Stimulated activated CD4-positive, alpha-beta T cell treated with anti-CD3 and anti-CD28 coated beads, Interleukin-12 subunit alpha, Interleukin-12 subunit beta, amount 100 ng/mL, for 24 hours (primary cell): Measurements from ENCODE around the gene HEXB.

Source experiments
- DNase-seq, 2 experiments: peaks; one replicate each; pipeline ENCODE4 v3.0.0-alpha.2; 2020; ENCODE audit warnings: low read depth in 2 of 2

The HEXB gene

DNA sequence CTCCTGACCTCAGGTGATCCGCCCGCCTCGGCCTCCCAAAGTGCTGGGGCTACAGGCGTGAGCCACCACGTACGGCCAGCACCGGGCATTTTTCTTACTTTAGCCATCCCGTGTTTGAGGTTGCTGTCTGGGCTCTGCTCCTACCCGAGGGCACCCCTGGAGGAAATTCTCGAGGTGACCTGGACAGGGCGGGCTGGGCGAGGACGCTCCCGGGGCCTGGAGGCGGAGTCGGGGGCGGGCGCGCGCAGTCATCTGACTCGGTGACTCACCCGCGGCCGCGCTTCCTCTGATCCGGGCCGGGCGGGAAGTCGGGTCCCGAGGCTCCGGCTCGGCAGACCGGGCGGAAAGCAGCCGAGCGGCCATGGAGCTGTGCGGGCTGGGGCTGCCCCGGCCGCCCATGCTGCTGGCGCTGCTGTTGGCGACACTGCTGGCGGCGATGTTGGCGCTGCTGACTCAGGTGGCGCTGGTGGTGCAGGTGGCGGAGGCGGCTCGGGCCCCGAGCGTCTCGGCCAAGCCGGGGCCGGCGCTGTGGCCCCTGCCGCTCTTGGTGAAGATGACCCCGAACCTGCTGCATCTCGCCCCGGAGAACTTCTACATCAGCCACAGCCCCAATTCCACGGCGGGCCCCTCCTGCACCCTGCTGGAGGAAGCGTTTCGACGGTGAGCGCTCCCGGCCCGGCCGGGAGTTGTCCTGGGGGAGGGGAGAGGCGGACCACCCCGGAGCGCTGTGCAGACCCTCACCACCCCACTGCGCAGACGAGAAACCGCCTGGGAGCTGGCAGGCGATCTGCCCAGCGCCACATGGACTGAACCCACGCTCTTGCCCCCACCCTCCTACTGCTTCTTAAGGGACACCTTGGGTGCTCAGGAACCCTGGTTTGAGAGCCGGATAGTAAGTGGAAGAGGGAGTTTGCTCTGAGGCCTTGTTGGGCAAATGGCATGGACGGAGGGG, at the start of gene HEXB:
HEXB (plus strand) TSS at position 334 of the 952 bp plus-strand sequence; CDS start at position 362, 28 bp downstream.
- DNase-seq = peak; percentile 72 to 86

DNA sequence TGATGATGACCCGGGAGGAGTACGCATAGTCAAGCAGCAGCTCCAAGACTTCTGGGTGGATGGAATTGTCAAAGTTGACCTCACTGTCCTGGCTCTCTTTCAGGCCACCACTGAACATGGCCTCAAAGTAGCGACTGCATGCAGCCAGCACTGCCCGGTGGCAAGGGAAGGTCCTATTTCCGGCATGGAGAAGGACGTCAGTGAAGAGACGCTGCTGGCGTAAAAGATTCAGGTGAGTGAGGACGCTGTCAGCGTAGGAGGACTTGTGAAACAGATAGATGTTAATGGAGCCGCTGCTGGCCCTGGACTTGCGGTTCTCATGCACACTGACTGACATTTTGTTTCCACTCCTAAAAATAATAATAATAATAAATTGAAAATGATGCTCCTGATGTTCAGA, 48.9 kb upstream of the HEXB start:
- DNase-seq = no peak

DNA sequence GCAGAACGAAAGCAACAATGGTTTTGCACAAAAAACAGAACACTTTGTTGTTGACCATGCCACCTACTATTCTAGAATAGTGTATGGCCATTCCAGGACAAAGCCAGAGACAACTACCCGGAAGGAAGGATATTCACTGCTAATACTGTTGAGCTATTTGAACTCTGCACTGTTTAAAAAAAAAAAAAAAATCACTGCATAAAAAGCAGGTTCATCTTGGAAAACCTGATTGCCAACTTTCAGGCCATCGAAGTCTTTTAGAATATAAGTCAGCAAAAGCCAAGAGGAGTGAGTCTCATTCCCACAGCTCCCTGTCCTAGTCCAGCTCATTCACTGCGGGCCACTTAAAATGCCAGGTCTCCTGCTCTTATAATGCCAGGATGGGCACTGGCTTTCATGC, 48.5 kb upstream of the HEXB start:
- no peak for DNase-seq

DNA sequence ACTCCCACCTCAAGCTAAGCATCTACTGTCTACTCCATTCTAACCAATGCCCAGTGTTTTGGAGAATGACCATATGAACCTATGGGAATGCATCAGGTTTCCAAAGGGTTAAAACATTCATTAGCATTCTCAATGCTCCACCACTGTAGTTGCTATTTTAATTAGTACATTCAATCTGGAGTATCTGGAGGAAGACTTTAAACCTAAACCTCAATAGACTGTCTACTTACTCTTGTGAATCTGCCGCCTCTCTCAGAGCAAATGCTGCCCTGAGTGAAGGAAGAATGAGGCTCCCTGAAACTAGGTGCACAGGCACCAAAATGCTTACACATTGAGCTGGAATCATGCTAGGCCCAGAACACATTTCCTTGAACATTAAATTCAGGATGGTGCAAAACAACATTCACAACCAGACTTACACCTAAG, 46.5 kb upstream of the HEXB start:
- no peak for DNase-seq

DNA sequence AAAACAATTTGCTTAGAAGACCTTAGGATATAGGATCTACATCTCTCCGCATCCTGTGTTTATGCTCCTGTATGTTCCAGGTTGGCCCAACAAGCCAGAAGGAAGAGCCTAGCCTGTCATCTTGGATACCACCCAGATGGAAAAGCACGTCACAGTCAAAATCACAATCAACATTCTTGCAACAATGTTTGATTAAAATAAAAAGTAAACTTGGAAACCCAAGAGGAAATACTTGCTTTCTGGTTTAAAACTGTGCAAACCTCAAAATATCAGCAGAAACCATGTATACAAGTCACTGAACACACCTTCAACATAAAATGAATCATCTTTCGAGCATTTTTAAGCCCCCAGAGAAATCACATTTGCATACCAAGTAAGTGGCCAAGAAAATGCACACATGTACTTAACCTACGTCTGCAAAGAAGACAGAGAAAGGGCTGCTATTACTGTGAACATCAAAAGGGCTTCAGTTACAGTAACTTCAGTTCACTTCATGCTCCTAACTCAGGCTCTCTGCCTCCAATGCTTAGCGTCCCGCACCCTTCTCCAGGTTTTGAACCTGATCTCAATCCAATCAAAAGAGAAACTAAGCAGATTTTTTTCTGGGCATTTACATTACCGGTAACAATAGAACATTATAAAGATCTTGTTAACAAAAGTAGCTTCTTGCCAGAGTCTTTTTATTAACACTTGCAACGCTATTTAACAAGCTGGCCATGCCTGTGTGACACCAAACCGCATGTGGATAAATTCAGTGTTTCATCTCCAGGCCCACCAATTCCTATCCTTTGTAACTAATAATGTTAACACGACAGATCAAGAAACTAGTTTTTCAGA, 45.8 kb upstream of the HEXB start:
- no peak for DNase-seq

DNA sequence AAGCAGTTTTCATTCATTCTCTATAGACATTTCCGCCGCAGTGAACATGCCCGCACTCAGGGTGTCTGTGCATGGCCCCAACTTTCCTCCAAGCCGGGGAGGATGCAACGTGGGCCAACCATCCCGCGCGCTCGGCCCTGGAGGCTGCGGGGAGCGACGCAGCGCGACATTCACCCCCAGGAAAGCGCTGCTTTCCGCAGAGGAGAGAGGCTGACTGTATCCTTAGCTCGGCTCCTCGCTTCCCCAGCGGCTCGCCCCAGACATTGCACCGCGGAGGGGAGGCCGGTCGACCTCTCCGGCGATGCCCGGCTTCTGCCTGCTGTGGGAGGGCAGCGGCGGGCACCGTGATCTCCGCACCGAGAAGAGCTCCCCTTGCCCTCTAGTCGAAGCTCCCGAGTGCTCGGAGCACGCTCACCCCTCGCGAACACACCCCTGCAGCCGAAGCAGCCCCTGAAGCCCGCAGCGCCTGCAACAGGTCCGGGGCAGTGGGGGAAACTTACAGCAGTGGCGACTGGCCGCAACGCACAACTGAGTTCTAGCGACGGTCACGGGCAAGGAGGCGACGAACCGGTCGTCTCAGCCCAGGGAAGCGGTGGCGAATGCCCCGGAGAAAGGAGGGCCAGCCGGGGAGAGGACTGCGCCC, 45.1 kb upstream of the HEXB start:
- DNase-seq = peak in 1 of 2 experiments; percentile 34

DNA sequence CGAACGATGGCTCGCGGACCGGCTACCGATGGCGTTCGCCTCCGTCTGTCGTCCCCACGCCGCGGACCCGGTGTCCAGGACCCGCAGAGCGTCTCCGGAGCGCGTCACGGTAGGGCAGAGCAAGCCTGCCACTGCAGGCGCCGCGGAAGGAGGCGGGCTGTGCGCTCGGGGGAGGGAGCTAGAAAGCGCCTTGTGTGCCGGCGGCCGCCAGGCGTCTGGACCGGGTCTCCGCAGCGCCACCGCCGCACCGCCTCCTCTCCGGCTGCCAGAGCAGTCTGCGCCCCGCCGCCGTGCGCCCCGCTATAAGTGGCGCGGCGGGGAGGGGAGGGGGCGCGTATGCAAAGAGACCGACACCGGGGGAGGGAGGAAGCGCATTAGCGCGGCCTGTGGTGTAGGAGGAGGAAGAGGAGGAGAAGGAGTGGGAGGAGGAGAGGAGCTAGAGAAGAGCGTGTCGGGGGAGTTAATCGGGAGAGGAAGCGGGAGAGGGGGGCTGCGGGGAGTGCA, 44.5 kb upstream of the HEXB start, which contains the start of gene ENC1:
ENC1 (minus strand) TSS at position 279 of the 504 bp plus-strand sequence. CDS start 4,243 bp downstream, outside the sequence.
- peak; percentile 57 to 66 for DNase-seq

DNA sequence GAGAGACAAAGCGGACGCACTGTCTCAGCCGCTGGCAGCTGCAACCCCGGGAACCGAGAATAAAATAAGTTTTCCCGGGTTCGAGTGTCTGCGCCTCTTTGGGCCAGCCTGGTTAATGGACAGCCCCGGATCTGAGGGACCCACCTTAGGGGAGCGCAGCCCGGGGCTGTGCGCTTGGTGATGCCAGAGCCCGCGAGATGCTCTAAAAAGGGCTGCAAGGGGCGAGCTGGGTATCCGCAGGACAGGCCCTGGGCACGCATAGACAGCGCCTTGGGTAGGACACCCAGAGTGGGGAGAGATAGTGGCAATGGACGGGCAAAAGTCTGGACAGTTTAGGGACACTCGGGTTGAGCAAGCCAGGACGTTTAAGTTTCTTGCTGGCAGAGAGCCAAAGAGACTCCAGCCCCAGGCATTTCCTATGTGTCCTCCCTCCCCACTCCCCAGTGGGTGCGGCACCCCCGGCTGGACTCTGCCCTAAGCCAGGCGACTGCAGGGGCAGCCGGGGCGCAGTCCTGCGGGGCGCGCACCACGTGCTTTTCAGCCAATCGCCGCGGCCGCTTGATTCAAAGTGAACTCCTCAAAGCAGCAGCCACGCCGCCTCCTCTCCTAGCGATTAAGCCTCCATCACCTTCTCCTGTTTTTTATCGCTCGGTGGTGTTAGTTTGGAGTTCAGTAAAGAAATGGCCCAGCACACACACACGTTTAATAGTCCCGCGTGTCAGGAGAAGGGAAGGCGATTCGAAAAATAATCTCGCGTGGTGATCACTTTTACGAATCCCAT, 43.9 kb upstream of the HEXB start:
- peak in 1 of 2 experiments; percentile 48 for DNase-seq

DNA sequence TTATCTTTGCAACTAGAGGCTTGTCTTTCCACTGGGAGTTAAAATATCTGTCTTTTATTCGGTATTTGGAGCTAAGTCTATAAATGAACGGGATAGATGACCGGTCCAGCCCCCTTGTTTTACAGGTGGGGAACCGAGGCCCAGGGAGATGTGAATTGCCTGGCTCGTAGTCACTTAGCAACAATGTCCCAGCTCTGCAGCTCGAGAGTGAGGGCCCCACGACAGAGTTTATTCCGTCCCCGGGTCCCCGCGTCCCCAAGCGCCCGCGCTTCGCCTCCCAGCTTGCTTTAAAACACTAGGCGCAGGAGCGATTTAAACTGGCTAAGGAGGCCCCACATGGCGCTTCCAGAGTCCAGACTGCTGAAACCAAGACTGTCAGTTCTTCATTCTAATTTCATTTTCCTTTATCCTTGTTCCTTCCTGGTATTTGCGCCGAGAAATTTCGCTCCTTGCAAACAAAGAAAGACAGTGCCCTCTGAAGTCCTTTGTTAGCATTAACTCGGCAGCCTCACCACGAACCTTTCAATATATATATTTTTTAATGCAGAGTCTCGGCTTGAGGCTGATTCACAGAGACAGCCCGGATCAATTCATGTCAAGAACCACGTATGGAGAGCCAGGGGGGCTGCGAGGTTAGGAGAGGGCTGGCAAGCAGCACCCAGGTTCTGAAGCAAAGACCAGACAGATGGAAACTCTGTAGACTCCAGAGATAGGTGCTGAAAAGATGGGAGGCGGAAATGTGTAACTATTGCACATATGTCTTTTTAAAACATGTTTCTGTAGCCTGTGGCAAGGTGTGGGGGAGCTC, 43.1 kb upstream of the HEXB start:
- no peak for DNase-seq

DNA sequence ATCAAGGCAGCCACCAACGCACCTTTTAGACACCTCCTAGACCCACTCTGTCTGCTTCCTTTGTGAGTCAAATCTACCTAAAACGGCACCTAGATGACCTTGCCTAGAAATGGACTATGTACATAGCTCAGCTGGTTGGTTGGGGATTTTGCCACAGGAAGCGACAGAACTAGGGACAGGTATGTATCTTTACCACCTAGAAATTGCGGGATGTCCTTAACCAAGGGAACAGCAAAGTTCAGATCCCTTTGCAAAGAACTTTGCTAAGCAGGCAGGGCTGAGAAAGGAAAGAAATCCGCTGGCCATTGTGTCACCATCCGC, 42.5 kb upstream of the HEXB start:
- no peak for DNase-seq

DNA sequence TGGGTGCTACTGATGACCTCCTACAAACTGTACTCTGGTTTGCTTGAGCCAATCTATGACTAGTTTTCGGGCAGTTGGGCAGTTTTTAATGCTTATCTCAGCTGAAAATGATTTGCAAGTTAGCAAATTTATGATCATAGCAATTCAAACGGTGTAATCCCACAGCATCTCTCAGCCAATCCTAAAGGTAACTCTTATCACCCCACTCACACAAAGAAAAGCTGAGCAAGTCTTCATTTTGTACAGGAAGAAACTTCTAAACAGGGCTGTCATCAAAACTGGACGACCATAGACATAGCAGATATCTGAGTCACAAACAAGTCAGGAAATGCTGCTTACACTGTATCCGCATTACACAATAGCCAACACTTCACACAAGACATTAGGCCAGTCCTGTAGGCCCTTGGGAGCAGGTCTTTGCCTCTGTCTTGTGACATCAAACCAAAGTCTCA, 41.9 kb upstream of the HEXB start:
- DNase-seq = no peak

DNA sequence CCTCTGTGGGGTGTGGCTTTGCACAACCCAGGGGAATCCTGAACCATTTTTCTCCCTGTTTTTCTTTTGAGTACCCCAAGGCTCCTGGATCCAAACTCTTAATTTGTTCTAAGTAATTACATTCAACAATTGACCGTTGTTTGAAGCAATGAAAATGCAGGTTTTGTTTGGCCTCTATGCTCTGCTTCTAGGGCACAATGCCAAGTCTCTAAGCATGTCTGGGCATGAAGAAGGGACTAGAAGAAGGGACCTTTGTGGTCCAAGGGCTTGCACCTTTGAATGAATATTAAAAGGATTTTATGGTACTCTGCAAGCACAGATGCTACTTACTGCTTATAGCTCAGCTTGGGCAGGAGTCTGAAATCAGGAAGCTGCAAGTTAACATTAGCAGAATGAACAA, 37.9 kb upstream of the HEXB start:
- DNase-seq = no peak

DNA sequence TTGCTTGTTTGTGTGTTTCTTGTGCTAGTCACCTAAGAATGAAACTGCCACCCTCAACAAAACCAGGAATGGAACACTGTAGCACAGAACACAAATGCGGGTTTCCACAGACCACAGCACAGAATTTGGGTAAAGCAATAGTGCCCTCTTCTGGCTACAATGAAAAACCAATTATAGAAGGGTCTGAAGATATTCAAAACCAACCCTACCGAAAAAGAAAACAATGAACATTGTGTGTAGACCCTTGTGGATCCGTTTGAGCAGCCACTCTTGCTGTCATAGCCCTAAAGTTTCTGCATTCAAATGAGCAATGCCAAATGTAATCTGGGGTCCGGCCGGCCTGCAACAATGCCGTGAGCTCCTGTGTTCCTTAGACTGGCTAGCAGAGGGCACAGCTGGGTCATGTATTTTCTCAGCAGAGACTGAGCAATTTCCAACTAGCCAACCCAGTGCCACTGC, 36.2 kb upstream of the HEXB start:
- DNase-seq = no peak

DNA sequence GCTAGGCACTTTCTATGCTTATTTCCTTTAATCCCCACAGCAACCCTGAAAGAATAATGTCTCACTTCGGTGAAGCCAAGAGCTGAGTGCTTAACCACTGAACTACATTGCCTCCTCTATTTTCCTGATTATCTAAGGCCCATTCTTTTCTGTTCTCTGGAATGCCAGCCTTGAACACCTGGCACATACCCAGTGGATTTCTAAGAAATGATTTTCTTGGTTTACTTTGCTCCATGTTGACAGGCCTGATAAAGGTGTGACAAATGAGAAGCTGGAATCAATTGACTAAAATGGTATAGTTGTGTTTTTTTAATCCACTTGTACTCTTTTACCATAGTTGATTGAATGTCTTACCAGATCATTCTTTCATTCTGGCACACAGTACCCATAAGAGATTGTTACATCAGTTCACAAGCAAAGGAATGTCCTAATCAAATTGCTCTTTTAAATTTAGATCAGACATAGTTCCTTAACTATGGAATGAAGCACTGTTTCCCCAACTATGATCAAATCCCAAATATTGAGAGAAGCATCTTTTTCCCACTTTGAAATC, 35.5 kb upstream of the HEXB start:
- no peak for DNase-seq

DNA sequence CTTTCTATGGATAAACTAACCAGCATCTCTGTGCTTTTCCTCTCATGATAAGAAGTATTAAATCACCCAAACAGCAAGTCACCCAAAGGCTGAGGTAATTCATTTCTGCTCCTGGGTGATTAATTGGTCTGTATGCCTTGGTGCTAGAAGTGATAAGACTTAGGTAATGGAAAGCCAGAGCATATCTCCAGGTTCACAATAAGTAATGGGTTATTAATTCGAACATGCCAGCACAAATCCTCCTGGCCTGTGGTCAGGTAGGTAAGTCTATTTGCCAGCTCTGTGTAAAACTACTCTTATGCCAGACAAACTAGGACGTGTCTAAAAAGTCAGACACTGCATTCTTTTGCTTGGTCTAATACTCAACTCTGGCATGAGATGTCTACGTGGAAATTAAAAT, 33.3 kb upstream of the HEXB start:
- DNase-seq = no peak

DNA sequence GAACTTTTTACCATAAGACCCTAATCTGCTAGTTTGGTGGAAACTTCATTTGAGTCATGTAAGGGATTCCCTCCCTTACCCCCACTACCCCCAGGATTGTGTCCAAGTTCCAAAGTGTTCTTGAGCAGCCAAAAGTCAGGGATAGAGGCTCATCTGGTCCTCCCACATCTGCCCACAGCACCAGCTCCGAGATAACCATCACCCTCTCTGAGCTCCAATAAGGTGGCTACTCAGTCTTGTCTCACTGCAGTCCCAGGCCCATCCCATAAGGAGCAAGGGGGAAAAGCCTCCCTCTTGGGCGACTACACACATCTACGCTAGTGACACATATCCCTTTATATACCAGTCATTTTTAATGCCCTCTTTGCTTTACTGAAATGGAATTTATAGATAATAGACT, 32.5 kb upstream of the HEXB start:
- DNase-seq = no peak

DNA sequence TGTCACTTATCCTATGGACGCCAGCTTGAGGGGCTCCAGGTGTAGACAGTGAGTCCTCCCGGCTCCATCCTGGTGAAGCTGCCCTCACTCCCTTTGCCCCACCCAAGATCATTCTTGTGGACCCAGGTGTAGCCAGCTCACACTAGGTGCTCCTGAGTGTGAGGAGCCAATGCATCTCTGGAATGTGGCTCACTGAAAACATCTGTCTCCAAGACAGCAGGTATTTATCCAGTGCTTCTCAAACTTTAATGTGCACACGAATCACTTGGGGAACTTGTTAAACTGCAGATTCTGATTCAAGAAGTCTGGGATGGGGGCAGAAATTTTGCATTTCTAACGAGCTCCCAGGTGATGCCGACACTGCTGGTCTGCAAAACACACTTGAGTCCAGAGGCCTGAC, 31.0 kb upstream of the HEXB start:
- no peak for DNase-seq

DNA sequence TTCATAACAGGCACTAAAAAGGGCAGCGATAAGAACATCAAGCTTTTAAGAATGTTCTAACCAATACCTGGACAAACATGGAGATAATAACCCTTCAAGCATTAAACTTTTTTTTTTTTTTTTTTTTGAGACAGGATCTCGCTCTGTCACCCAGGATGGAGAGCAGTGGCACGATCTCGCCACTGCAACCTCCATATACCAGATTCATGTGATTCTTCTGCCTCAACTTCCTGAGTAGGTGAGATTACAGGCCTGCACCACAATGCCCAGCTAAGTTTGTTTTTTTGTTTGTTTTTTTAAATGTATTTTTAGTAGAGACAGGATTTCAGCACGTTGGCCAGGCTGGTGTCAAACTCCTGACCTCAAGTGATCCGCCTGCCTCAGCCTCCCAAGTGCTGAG, 29.8 kb upstream of the HEXB start:
- DNase-seq = no peak

DNA sequence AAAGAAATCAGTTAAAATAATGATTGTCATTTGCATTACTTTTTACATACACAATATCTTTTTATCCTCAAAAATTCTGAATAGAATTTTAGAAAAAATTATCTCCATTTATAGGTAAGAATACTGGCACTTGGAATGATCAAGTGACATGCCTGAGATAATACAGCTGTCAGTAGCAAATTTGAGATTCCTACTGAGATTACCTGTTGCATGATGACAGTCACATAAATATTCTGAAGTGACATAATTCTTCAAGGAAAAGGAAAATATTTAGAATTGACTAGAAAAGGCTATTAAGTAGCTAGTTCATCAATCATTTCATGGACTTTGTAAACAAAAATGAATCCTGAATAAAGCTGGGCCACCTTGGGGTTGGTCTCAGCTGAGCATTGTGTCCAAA, 29.3 kb upstream of the HEXB start:
- DNase-seq = no peak

DNA sequence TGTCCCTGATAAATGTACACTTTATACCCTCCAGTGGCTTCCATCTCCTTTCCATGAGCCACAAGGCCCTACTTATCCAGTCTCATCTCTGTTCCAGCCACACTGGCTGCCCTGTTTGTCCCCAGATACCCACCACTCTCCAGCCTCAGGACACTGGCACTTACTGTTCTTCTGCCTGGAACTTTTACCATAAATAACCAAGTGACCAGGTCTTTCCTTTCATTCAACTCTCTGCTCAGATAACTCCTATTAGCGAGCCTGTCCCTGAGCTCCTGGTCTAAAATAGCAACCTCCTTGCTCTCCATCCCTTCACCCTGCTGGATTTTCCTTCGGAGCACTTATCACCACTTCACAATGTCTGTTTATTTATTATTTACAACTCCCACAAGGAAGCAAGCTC, 27.9 kb upstream of the HEXB start:
- DNase-seq = no peak
